GM10266 (cell line): ENCODE measurements around the gene L3MBTL4.

Source experiments
- DNase-seq: peaks from one replicate; pipeline ENCODE4 v3.0.0; 2012; ENCODE audit errors: extremely low spot score
- CTCF ChIP-seq: IDR thresholded peaks from 2 replicates; pipeline ENCODE4 v1.5.1; 2012; ENCODE audit warnings: mild to moderate bottlenecking, low read depth; ENCODE audit not compliant: control insufficient read depth, insufficient read depth; ENCODE audit errors: missing control alignments

L3MBTL4 gene

GRCh38 chr18:6340121-6340520, 74.6 kb downstream of the L3MBTL4 start:
- no peak for TF ChIP-seq CTCF
- DNase-seq: no peak

DNA sequence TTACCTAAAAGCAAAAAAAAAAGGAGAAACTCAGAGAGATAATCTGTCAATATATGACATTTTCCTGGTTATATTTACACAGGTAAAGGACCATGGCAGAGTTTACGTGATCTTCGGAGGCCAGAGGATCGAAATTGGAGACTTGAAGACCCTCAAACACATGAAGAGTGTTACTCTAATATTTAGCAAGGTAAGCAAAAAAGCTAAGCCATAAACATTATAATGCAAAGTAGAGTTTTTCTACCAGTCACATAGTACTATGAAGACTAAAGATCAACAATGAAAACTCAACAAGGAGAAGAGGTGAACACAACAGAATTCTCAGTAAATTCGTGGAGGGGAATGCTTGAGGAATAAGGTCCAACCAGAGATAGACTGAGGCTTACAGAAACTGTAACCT, 78.5 kb downstream of the L3MBTL4 start:
- TF ChIP-seq CTCF: no peak
- no peak for DNase-seq

GRCh38 chr18:6333981-6334380, 80.7 kb downstream of the L3MBTL4 start:
- no peak for DNase-seq
- no peak for TF ChIP-seq CTCF

DNA sequence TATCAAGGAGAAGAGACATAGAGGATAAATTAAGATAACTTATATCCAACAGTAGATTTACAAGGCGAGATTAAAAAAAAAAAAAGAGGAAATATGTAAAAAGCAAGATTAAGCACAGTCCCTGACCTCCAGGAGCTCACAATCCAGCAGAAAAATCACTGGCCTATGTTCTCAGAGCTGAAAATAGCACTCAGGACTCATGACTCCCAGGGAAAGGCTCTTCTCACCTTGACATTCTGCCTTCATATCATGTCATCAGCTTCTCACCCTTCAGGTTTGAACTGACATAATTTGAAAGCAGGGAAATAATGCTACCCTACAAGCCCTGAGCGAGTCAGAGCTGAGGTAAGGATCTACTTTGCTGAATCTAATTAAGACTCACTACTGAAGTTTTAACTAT, 82.8 kb downstream of the L3MBTL4 start:
- no peak for TF ChIP-seq CTCF
- DNase-seq: no peak

DNA sequence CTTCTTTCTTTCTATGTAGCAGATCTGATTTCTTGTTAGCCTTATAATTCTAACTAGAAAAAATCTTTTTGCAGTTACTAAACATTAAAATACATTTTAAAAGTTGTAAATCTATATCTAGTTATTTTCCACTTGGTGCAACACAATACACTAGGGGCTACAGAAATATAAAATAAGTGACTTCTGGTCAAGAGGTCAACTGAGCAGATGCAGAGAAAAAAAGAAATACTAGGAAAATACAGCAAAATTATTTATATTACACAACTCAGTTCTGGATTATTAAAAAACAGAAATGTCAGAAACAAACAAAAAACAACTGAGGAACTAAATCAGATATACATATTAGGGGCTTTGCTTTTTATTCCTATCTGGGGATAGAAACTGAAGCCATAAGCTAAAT, 83.9 kb downstream of the L3MBTL4 start:
- no peak for DNase-seq
- no peak for TF ChIP-seq CTCF

DNA sequence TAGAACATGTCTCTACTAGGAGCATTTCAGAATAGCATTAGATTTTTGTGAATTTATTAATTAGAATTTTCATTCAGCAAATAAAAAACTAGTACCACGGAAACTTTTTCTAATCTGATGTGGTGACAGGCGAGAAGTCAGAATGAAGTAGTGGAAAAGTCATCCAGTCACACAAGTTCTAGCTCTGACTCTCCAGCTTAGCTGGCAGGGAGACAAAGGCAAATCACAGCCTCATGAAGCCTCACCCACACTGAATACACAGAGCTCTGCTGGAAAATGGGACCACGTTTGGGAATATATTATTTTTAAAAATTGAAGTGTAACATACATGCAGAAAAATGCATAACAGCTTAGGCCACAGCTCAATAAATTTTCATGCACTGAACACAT, 86.1 kb downstream of the L3MBTL4 start:
- TF ChIP-seq CTCF: no peak
- no peak for DNase-seq

GRCh38 chr18:6327895-6328620, 86.7 kb downstream of the L3MBTL4 start:
- TF ChIP-seq CTCF: no peak
- no peak for DNase-seq
